NCI-H146 (cell line): ENCODE data around the gene AHRR.
A peak's percentile ranks its signal among the peaks of the same experiment; 100 is the strongest.
"Not testable (repeated sequence)": the region's sequence is repeated elsewhere in the genome, so short reads cannot be mapped to it uniquely, and the experiment has no call there.

Experiments
- DNase-seq: peaks from one replicate; lab custom pipeline; 2025; lab: John Stamatoyannopoulos, UW

Gene AHRR

DNA sequence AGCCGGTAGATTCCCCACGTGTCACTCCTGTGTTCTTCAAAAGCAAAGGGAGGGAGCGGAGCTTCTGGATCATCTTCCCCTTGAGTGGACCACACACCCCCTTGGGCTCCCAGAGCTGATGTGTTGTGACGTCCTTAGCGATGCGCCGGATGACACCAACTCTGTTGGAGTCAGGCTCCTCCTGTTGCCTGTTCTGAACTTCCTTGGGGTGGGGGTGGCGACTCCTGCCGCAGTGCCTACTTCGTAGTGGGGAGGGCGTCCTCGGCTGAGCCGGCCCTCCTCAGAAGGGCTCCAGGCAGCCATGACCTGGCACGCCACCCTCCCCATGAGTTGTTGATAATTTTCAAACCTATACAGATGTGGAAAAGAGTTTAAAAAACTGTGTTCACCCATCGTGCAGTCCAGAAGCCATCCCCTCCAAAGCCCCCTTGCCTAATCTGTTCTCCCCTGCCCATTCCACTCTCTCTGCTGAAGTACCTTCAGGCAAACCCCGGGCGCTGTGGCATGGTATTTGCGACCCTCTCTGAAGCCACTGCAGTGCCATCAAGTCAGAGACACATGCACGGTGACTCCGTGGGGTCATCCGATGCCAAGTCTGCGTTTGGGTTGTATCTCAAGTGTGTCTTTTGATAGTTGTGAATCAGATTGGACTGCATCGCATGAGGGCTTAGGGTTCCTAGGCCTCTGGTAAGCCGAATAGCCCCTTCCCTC lies 138.2 kb downstream of the AHRR start:
- DNase-seq, result no peak

DNA sequence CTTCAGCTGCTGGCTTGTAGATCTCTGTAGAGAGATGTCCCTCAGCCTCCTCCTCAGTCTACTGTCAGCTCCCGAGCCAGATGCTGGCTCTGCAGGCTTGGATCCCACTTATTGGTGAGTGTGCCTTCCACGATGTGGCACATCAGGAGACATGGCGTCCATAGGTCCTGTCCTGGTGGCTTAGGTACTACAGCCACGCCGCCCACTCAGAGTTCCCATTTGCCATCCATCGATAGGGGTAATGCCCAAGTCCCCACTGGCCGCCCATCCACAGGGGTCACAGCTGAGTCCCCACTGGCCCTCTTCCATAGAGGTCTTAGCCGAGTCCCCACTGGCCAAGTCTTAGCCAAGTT lies 138.7 kb downstream of the AHRR start:
- DNase-seq, result no peak

- no peak for DNase-seq
Measured at GRCh38 chr5:462051-462481, 140.6 kb downstream of the AHRR start.

GRCh38 chr5:463301-463700 lies 141.8 kb downstream of the AHRR start:
- no peak for DNase-seq

DNA sequence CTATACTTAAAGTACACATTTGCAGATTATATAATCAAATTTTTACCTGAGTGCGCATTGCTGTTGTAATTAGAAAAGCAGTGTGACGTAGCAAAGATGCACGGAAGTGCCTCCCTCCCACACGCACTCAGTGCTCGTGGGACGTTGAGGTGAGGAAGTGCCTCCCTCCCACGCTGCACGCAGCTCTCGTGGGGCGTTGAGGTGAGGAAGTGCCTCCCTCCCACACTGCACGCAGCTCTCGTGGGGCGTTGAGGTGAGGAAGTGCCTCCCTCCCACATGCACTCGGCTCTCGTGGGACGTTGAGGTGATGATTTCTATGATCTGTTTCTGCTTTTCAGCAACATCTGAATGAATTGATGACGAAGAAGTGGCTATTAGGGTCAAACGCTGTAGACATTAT lies 142.4 kb downstream of the AHRR start:
- DNase-seq, result no peak

GRCh38 chr5:464446-464842 lies 142.9 kb downstream of the AHRR start:
- no peak for DNase-seq

DNA sequence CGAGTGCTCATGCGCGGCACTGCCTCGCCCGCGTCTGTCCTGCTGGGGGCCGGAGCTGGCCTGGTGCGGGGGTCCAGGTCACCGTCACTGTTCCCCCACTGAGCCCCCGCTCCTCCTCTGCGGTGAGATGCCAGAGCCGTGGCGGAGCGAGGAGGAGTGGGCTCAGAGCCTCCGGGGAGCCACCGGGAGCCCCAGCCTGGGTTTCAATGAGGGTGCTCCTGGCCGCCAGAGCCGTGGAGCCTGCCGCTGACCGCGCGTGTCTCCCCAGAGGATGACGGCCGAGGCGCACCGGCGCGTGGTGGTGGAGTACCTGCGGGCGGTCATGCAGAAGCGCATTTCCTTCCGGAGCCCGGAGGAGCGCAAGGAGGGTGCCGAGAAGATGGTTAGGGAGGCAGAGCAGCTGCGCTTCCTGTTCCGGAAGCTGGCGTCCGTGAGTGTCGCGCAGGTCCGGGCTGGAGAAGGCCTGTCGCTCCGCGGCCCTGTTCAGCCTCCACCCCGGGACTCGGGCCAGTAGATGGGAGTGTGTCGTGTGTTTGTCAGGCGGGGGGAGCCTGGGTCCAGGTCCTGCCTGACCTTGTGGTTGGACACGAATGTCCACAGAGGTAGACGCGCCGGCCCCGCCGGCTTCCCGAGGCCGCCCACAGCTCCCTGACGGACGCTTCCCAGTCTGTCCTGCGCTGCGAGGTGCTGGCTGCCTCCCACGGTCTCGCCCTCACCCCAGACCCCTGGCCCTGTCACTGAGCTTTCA lies 143.5 kb downstream of the AHRR start:
- DNase-seq, result no peak

GRCh38 chr5:465591-466403 lies 144.3 kb downstream of the AHRR start:
- no peak for DNase-seq

DNA sequence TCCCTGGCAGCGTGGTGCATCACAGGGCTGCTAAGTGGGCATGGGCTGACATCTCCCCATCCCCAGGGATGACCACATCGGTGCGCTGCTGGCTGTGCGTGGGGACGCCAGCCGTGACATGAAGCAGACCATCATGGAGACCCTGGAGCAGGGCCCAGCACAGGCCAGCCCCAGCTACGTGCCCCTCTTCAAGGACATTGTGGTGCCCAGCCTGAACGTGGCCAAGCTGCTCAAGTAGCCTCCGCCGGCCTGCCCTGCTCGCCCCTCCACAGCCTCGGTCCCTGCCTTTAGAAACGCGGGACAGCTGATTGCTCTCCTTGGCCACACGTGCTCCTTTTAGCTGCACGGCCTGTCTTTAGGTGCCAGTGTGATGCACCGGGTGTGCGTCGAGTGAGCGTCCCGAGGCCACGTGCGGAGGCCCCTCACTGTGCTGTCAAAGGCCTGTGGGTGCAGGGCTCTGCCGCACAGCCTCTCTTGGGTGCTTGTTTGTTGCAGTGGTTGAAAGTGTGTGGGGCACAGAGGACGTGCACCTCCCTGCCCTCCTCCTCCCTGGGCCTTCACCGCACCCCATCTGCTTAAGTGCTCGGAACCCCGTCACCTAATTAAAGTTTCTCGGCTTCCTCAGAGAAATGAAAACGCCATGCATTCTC lies 145.3 kb downstream of the AHRR start:
- DNase-seq, result no peak

GRCh38 chr5:468401-468800 lies 146.9 kb downstream of the AHRR start:
- DNase-seq, result no peak

DNA sequence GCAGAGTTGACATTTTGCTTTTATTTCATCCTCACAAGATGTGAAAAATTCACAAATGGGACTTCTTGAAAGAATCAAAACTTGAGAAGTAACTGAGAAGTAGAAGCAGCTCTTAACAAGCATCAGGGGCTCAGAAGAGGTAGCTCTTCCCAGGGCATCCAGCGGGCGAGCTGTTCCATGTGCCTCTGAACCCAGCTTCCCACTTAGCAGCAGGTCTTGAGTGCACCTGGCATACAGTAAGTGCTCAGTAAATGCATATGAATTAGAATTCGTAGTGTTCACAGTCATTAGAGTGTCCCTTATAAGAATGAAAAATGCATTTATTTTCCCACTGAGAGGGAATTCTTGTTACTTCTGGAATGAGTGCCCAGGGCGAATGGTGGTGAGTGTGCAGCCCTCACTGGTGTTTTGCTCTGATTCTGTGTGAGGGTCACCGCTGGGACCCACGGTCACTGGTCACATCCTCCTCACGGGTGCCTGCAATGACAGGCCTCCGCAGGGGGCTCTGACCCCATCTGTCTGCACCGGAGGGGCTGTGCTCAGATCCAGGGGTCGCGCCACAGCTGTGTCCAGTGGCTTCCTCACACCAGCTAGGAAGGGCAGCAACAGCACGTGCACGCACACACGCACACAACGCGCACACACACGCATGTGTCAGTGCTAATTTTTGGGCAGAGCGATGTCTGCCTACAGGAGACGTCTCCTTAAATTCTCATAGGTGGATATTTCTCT lies 148.4 kb downstream of the AHRR start:
- DNase-seq, result no peak

DNA sequence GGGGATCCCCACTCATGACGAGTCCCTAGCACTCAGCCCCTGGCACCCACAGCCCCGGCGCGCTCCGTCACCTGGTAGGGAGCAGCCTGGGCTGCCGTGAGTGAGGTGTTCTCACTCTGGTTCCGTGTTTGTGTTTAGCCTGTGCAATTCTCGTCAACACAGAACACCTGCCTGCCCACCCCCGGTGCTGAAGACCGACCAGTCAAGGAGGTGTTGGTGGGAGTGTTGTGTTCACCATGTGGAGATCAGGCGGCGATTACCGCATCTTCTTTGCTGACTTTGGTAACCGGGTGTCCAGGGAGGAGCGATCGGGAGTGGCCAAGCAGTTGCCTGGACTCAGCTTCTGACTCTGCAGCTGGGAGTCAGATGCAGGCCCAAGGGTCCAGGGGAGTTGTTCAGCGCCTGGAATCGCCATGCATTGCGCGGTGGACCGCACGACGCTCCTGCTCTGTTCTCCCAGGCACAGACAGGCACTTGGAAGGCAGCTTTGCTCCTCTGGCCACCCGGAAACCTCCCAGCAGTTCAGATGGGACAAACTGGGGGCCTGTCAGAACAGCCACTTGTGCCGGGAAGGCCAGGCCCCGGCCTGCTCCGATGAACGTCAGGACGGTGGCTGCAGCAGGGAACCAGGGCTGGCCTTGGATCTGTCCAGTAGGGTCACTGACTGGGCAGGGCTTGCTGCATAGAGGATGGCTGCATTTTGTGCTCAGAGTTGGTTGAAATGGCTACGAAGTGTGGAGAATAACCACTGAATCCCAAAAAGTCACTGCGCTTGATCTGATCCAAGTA lies 149.6 kb downstream of the AHRR start:
- DNase-seq, result no peak

DNA sequence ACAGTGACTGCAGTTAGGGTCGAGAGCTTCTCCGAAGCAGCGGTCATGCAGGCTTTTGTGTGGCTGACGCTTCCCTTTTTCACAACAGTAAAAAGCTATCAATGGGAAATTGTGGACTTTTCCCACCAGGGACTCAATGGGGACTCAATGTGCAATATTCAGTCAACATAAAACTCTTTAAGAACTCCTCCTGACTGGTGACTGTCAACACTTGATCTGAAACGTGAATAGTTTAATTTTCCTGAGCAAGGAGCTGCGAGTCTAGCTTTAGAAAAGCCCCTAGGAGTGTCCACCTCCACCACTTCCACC lies 150.2 kb downstream of the AHRR start:
- DNase-seq, result no peak

GRCh38 chr5:472076-472655 lies 150.7 kb downstream of the AHRR start:
- peak; percentile 45 for DNase-seq

DNA sequence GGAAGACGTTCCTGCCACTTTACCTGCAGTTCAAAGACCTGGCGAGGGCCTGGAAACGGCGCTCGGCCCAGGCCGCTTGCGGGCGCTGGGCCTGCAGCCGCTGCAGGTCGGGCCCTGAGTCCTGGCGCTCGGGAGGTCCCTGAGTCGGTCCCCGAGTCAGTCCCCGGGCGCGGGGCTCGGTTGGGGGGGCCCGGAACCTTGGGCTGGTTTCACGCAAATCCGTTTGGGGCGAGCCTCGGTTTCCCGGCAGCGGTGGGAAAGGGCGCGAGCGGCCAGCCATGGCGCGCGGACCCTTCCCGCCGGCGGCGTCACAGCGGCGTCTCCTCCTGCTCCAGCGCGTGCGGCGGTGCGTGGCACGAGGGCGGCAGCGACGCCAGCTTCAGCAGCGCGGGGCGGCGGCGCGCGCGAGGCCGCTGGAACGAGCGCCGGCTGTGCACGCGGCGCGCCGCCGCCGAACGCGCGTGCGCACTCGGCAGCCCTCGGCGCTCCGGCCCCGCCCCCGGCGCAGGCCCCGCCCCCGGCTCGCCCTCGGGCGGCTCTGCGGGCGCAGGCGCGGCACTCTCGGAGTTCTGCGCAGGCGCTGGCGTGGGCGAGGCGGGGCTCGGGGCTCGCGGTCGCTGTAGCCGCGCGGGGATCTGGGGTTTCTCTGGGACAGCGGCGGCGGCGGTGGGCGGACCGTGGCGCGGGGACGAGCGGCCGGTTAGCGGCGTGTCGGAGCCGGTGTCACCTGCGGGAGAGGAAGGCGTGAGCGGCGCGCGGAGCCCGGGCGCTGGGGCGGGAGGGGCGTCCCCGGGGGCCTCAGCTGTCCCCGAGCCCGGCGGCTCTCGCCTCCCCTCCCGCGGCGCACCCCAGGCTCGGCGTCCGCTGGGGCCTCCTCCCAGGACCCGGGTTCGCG lies 151.4 kb downstream of the AHRR start:
- DNase-seq, result peak; percentile 92

- DNase-seq, result peak; percentile 67
Measured at GRCh38 chr5:473551-474192, 152.2 kb downstream of the AHRR start.

DNA sequence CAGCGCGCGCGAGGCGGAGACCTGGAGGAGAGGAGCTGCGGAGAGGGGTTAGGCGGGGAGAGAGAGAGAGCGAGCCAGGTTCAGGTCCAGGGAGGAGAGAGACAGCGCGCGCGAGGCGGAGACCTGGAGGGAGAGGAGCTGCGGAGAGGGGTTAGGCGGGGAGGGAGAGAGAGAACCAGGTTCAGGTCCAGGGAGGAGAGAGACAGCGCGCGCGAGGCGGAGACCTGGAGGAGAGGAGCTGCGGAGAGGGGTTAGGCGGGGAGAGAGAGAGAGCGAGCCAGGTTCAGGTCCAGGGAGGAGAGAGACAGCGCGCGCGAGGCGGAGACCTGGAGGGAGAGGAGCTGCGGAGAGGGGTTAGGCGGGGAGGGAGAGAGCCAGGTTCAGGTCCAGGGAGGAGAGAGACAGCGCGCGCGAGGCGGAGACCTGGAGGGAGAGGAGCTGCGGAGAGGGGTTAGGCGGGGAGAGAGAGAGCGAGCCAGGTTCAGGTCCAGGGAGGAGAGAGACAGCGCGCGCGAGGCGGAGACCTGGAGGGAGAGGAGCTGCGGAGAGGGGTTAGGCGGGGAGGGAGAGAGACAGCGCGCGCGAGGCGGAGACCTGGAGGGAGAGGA lies 152.8 kb downstream of the AHRR start:
- DNase-seq, result not testable (repeated sequence)

DNA sequence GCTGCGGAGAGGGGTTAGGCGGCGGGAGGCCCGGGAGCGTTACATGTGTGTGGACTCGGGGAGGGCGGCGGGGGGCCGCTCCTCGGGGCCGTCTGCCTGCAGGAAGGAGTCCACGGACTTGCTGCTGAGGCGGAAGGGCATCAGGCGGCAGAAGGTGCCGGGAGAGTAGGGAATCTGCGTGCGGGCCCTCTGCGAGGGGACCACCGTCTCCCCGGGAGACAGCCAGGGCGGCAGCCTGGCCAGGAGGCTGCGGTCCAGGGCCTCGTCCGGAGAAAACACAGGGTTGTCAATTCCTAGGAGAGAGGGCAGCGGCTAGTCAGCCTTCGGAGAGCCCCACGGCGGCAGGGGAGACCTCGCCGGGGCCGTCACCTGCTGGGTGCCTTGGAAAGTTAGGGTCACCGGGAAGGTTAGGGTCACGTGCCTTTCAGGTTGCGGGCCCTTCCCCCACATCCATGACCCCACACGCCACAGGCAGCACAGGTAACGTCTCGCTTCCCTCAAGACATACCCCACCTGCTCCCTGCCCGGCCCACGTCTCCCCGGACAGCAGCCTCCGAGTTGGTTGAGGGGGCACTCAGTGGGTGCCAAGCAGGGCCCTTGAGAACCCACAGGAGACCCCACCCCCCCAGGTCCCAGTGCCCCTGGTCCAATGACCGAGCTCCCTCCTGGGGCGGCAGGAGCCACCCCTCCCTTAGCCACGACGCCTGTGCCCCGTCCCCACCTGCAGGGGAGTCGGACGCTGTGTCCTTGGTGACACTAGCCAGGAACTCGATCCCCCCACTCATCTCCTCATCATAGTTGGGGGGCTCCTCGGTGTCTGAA lies 153.5 kb downstream of the AHRR start:
- DNase-seq, result peak; percentile 35
